GM18505 (cell line): ENCODE results near the gene GON4L.
"Not testable (repeated sequence)": the region's sequence is repeated elsewhere in the genome, so short reads cannot be mapped to it uniquely, and the experiment has no call there.

Experiments used
- ATAC-seq: cut with Tn5 transposase; IDR thresholded peaks from one replicate; pipeline ENCODE4 v1.9.1; 2021; ENCODE audit not compliant: unreplicated experiment
- POLR2A ChIP-seq: IDR thresholded peaks from 4 replicates; pipeline ENCODE4 v1.6.1; 2011; ENCODE audit warnings: borderline replicate concordance; ENCODE audit not compliant: insufficient read depth, insufficient read length; ENCODE audit errors: extremely low read depth

Gene GON4L

DNA sequence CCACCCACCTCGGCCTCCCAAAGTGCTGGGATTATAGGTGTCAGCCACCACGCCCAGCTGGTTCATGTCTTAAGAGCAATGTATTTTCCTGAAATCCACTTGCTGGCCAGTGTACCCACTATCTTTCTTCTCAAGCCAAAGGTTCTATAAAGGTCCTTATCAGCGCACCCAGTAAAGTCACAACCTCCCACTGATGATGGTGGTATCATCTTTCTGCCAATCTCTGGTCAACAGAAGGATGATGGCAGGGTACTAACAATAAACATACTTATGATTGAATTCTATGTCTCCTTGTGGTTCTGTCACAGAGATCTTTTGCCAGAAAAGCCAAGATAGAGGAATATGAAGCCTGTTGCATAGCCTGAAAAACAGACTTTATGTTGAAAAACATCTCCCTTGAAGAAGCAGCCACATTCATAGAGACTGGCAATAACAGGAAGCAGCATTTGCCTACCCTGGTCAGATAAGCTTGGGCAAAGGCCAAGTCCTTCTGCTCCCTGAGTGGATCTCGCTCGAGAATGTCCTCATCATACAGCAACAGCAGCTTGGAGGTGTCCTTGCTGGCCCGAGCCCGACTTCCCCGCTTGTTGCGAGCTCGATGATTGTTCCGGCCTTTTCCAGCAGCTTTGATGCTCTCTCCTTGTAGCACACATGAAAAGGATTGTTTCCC is 95.1 kb downstream of the GON4L start:
- no peak for TF ChIP-seq POLR2A
- no peak for ATAC-seq

DNA sequence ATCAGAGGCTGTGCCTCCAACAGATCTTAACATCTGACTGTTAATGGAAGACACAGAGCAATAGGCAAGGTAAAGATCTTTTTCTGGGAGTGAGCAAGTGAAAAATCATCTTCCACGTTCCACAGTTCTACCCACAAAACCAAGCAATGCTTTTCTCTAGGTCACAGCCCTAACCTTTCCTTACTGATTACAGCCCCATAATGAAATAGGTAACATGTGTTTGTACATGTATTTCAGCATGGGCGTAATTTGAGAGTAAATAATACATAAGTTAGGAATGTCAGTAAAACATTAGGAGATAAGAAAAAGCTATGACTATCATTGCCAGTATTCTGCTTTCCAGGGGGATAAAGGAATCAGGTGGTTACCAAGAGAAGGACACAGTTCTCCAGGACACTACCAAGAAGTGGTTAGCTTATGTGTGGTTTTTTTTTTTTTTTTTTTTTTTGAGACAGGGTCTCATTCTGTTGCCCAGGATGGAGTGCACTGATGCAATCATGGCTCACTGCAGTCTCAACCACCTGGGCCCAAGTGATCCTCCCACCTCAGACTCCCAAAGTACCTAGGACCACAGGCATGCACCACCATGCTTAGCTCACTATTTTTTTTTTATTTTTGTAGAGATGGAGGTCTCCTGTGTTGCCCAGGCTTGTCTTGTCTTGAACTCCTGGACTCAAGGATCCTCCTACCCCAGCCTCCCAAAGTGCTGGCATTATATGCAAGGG is 96.1 kb downstream of the GON4L start:
- ATAC-seq = no peak
- no peak for TF ChIP-seq POLR2A

DNA sequence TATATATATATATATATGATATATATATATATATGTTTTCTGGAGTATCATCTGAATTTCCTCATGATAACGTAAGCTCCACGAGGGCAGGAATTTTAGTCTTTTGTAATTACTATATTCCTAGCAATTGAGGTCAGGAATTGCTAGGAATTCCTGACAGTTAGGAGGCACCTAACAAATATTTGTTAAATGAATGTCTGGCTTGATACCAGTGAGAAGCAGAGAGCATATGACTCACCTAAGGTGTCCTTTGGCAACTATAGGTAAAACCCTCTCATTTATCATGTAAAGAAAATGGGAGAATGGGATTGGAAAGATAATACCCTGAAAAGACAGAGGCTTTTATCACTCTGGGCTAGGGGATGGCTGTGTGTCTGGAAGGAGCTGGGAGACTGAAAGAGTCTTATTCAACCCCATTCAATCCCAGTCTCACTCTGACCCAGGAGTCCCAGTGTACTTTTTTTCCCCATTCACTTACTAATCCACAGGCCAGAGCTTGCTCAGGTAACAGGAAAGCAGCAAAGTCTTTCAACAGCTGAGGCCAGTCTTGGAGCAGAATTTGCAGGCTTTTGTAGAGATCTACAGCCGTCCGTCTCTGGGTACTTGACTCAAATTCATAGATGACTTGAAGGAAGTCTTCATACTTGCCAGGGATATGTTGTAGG is 96.9 kb downstream of the GON4L start:
- no peak for TF ChIP-seq POLR2A
- ATAC-seq = no peak

DNA sequence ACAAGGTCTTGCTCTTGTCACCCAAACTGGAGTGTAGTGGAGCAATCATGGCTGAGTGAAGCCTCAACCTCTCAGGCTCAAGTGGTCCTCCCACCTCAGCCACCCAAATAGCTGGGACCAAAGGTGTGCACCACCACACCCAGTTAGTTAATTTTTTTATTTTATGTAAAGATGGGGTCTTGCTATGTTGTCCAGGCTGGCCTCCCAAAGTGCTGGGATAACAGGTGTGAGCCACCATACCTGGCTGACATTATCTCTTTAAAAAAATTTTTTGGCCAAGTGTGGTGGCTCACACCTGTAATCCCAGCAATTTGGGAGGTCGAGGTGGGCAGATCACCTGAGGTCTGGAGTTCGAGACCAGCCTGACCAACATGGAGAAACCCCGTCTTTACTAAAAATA is 98.0 kb downstream of the GON4L start:
- ATAC-seq = not testable (repeated sequence)

DNA sequence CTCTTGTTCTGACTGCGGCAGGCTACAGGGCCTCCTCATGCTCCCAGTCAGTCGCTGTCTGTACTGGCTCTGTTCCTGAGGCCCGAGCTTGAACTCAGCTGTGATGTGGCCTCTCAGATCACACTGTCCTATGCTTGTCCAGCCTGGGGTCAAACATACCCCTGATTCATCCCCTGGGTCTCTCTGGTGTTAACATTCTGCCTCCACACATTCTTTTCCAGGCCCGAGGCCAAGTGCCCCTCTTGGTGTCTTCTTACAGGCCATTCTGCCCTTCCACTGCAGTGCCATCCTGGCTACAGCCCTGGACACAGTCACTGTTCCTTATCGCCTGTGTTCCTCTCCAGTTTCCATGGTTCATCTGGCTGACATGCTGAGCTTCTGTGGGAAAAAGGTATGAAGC is 108.9 kb downstream of the GON4L start:
- ATAC-seq = not testable (repeated sequence)

DNA sequence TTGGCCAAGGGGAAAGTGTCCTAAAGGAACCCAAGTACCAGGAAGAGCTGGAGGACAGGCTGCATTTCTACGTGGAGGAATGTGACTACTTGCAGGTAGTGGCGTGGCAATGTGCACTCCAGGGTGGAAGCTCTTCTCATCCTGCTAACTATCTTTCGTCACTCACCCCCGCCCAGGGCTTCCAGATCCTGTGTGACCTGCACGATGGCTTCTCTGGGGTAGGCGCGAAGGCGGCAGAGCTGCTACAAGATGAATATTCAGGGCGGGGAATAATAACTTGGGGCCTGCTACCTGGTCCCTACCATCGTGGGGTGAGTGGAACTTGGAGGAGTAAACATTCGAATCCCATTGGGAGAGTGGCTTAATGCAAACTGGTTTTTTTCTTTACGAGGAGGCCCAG is 109.4 kb downstream of the GON4L start:
- ATAC-seq = not testable (repeated sequence)

DNA sequence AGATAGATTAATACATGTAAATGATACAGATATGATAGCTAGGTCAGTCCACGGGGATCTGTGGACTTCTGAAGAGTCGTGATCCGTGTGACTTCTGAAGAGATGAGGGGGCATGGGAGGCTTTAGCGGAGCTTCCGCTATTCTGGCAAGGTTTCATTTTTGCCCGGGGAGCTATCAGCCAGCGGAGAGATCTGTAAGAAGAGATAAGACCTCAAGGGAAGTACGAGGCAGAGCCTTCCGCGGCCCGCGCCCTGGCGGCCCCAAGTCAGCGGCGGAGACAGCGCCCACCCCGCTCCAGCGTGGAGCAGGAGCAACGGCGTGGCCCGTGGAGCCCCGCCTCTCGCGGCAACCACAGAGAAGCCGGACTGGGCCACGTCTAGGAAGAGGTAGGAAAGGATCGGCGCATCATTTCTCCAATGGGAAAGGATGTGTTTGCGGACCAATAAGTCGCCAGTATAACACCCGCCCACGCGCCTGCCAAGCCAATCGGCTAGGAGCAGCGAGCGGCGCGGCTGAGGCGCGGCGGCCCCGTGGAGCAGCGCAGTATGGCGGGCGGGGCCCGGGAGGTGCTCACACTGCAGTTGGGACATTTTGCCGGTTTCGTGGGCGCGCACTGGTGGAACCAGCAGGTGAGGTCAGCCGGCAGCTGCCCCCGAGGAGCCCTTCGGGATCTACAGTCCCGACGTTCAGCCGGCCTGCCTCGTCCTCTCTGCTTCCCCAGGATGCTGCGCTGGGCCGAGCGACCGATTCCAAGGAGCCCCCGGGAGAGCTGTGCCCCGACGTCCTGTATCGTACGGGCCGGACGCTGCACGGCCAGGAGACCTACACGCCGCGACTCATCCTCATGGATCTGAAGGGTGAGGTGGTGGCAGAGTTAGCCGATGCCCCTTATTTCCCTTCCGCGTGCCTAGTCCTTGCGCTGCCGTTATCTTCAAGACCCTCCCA is 111.5 kb downstream of the GON4L start:
- TF ChIP-seq POLR2A = peak; percentile 82
- peak; percentile 89 for ATAC-seq

DNA sequence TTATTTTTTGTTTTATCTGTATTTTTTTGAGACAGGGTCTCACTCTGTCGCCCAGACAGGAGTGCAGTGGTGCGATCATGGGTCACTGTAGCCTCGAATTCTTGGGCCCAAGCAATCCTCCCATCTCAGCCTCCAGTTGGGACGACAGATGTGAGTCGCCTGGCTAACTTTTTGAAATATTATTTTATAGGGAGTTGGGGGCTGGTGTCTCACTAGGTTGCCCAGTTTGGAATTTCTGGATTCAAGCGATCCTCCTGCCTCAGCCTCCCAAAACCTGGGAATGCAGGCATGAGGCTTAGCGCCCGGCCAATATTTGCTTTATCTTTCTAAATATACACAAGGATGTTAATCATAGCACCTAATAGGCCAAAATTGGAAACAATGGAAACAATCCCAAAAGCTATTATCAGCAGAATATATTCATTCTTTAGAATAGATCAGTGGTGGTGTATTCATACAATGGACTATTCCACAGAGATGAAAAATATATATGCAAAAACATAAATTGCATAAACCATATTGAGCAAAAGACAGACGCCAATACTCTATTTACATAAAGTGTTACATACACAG is 112.2 kb downstream of the GON4L start:
- TF ChIP-seq POLR2A = no peak
- no peak for ATAC-seq

DNA sequence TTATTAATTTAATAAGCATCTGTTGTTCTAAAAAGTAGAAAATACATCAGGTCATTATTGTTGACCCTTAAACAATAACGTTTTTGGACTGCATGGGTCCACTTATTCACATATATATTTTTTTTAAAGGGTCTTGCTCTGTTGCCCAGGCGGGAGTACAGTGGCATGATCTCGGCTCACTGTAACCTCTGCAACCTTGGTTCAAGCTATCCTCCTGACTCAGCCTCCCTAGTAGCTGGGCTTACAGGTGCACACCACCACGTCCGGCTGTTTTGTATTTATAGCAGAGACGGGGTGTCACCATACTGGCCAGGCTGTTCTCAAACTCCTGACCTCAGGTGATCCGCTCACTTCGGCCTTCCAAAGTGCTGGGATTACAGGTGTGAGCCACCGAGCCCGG is 115.1 kb downstream of the GON4L start:
- TF ChIP-seq POLR2A = no peak
- no peak for ATAC-seq

DNA sequence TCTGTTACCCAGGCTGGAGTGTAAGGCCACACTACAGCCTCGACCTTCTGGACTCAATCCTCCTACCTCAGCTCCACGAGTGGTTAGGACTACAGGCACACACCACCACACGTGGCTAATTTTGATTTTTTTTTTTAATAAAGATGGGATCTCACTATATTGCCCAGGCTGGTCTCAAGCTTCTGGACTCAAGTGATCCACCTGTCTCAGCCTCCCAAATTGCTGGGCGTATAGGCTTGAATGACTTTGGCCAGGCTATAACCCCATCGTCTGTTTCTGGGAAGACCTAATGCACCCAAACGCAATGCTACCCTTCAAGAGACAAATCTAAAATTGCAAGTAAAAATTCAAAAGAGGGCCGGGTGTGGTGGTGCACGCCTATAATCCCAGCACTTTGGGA is 116.0 kb downstream of the GON4L start:
- ATAC-seq = no peak
- TF ChIP-seq POLR2A = no peak

DNA sequence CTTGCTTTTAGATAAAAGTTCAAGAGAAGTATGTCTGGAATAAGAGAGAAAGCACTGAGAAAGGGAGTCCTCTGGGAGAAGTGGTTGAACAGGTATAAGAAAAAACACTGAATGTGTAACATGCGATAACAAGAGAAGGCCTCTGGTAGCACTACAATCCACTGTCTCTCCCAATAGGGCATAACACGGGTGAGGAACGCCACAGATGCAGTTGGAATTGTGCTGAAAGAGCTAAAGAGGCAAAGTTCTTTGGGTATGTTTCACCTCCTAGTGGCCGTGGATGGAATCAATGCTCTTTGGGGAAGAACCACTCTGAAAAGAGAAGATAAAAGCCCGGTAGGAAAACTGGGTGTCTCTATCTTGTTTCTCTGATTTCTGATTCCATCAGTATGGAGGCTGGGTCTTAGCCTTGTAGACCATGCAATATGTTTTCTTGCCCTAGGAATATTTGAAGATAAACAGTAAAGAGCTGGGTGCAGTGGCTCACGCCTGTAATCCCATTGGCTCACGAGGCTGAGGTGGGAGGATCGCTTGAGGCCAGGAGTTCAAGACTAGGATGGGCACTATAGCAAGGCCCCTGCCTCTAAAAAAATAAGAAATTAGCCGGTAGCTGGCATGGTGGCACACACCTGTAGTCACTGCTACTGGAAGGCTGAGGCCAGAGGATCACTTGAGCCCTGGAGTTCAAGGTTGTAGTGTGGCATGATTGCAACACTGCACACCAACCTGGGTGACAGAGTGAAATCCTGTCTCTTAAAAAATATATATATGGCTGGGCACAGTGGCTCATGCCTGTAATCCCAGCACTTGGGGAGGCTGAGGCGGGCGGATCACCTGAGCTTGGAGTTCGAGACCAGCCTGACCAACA is 127.7 kb downstream of the GON4L start:
- no peak for ATAC-seq
- no peak for TF ChIP-seq POLR2A

DNA sequence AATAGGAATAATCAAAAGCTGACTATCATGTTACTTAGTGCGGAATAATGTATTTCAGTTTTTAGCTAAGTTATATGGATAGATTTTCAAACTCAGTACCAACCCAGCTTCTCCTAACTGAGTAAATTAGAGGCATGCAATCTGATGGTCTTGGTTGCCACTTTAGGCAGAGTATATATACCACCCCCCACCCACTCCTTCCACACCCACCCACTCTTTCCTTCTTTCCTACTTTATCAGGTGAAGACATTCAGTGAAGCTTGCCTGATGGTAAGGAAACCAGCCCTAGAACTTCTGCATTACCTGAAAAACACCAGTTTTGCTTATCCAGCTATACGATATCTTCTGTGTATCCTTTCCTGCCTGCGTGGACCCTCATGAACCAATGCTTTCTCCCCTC is 131.9 kb downstream of the GON4L start:
- ATAC-seq = no peak
- TF ChIP-seq POLR2A = no peak
